HEK293 (cell line): ENCODE data around the gene MEAK7.

Experiments used
- CTCF ChIA-PET: fragments of 350-600 bp; formaldehyde crosslinking; extraction: SDS; loops from one replicate; lab custom pipeline; 2021; ENCODE audit warnings: antibody characterized with exemption; lab: Yijun Ruan, JAX
- POLR2A ChIA-PET: fragments of 300-600 bp; formaldehyde crosslinking; extraction: SDS; loops from one replicate; lab custom pipeline; 2020; ENCODE audit warnings: antibody characterized with exemption, inconsistent platforms; lab: Yijun Ruan, JAX
- H3K27ac ChIP-seq: fragments of 200-500 bp; sonication (Bioruptor generic); 2 replicates; pipeline ENCODE4 v1.5.1; 2014; ENCODE audit warnings: low read depth, low read length, control low read depth, inconsistent platforms; ENCODE audit errors: extremely low read depth
- H3K36me3 ChIP-seq, 2 experiments: fragments of 200-500 bp in 1 of 2; sonication (Bioruptor generic) in 1 of 2; 1 replicate in 1 of 2; 2 replicates in 1 of 2; pipeline ENCODE4 v1.5.1; 2014 to 2017; ENCODE audit warnings: inconsistent platforms in 2 of 2, low read length in 2 of 2; ENCODE audit not compliant: control insufficient read depth in 2 of 2, insufficient read depth in 1 of 2
- H3K4me1 ChIP-seq: fragments of 200-500 bp; sonication (Bioruptor generic); 2 replicates; pipeline ENCODE4 v1.5.1; 2014; ENCODE audit warnings: mild to moderate bottlenecking, low read length, inconsistent platforms; ENCODE audit not compliant: control insufficient read depth, insufficient read depth
- H3K4me3 ChIP-seq: 2 replicates; pipeline ENCODE4 v1.5.1; 2011; ENCODE audit warnings: low read depth, mild to moderate bottlenecking, control low read depth, low read length, moderate library complexity
- H3K9me3 ChIP-seq: fragments of 200-500 bp; sonication (Bioruptor generic); 2 replicates; pipeline ENCODE4 v1.5.1; 2014; ENCODE audit warnings: low read depth, low read length, inconsistent platforms; ENCODE audit not compliant: control insufficient read depth, insufficient read depth
- SCRT1 ChIP-seq: fragments of 450-650 bp; formaldehyde crosslinking; IDR thresholded peaks from 2 replicates; pipeline ENCODE4 v1.5.1; 2016; ENCODE audit warnings: missing biosample characterization, missing genetic modification characterization, borderline replicate concordance
- ZFP41 ChIP-seq: fragments of 450-650 bp; formaldehyde crosslinking; IDR thresholded peaks from 2 replicates; pipeline ENCODE4 v1.5.1; 2016; ENCODE audit warnings: missing biosample characterization, missing genetic modification characterization, borderline replicate concordance
- ZNF146 ChIP-seq: fragments of 450-650 bp; formaldehyde crosslinking; IDR thresholded peaks from 2 replicates; pipeline ENCODE4 v1.5.1; 2016; ENCODE audit warnings: missing biosample characterization, missing genetic modification characterization
- ZNF335 ChIP-seq: fragments of 450-650 bp; formaldehyde crosslinking; conservative IDR thresholded peaks from 2 replicates; pipeline ENCODE4 v1.5.1; 2016; ENCODE audit warnings: missing biosample characterization, missing genetic modification characterization
- ZNF37A ChIP-seq: fragments of 450-650 bp; IDR thresholded peaks from 2 replicates; pipeline ENCODE4 v1.5.1; 2018; ENCODE audit warnings: missing biosample characterization, missing genetic modification characterization
- ZNF514 ChIP-seq: fragments of 450-650 bp; formaldehyde crosslinking; IDR thresholded peaks from 2 replicates; pipeline ENCODE4 v1.5.1; 2016; ENCODE audit warnings: missing biosample characterization, missing genetic modification characterization
- ZNF544 ChIP-seq: fragments of 450-650 bp; formaldehyde crosslinking; IDR thresholded peaks from 2 replicates; pipeline ENCODE4 v1.5.0; 2017; ENCODE audit warnings: missing biosample characterization, missing genetic modification characterization
- ZNF558 ChIP-seq: fragments of 450-650 bp; formaldehyde crosslinking; IDR thresholded peaks from 2 replicates; pipeline ENCODE4 v1.5.1; 2016; ENCODE audit warnings: missing biosample characterization, missing genetic modification characterization
- ZNF561 ChIP-seq: fragments of 450-650 bp; IDR thresholded peaks from 2 replicates; pipeline ENCODE4 v1.5.1; 2018; ENCODE audit warnings: missing biosample characterization, missing genetic modification characterization, borderline replicate concordance
- ZNF600 ChIP-seq: fragments of 450-650 bp; formaldehyde crosslinking; IDR thresholded peaks from 2 replicates; pipeline ENCODE4 v1.5.1; 2016; ENCODE audit warnings: missing biosample characterization, missing genetic modification characterization
- ZNF624 ChIP-seq: fragments of 450-650 bp; formaldehyde crosslinking; IDR thresholded peaks from 2 replicates; pipeline ENCODE4 v1.5.1; 2017; ENCODE audit warnings: missing biosample characterization, missing genetic modification characterization
- ZNF701 ChIP-seq: fragments of 450-650 bp; formaldehyde crosslinking; IDR thresholded peaks from 2 replicates; pipeline ENCODE4 v1.5.1; 2016; ENCODE audit warnings: missing biosample characterization, missing genetic modification characterization
- TF ChIP-seq, protein P1 (sequence below): fragments of 450-650 bp; formaldehyde crosslinking; conservative IDR thresholded peaks from 2 replicates; pipeline ENCODE4 v1.5.1; 2016; ENCODE audit warnings: low read depth, missing biosample characterization, missing genetic modification characterization
- TF ChIP-seq, protein P2 (sequence below): fragments of 450-650 bp; formaldehyde crosslinking; IDR thresholded peaks from 2 replicates; pipeline ENCODE4 v1.5.1; 2016; ENCODE audit warnings: missing biosample characterization, missing genetic modification characterization
- TF ChIP-seq, protein P3 (sequence below): fragments of 450-650 bp; formaldehyde crosslinking; IDR thresholded peaks from 2 replicates; pipeline ENCODE4 v1.5.1; 2016; ENCODE audit warnings: missing biosample characterization, missing genetic modification characterization, borderline replicate concordance
- TF ChIP-seq, protein P4 (sequence below): fragments of 450-650 bp; formaldehyde crosslinking; IDR thresholded peaks from 2 replicates; pipeline ENCODE4 v1.5.1; 2016; ENCODE audit warnings: missing biosample characterization, missing genetic modification characterization
- TF ChIP-seq, protein P5 (sequence below): fragments of 450-650 bp; formaldehyde crosslinking; IDR thresholded peaks from 2 replicates; pipeline ENCODE4 v1.5.1; 2016; ENCODE audit warnings: missing biosample characterization, missing genetic modification characterization
- TF ChIP-seq, protein P6 (sequence below): sonication (generic); formaldehyde crosslinking; IDR thresholded peaks from 2 replicates; pipeline ENCODE4 v1.8.1; 2022; ENCODE audit warnings: mild to moderate bottlenecking, moderate library complexity, missing genetic modification reagents

The MEAK7 gene

DNA sequence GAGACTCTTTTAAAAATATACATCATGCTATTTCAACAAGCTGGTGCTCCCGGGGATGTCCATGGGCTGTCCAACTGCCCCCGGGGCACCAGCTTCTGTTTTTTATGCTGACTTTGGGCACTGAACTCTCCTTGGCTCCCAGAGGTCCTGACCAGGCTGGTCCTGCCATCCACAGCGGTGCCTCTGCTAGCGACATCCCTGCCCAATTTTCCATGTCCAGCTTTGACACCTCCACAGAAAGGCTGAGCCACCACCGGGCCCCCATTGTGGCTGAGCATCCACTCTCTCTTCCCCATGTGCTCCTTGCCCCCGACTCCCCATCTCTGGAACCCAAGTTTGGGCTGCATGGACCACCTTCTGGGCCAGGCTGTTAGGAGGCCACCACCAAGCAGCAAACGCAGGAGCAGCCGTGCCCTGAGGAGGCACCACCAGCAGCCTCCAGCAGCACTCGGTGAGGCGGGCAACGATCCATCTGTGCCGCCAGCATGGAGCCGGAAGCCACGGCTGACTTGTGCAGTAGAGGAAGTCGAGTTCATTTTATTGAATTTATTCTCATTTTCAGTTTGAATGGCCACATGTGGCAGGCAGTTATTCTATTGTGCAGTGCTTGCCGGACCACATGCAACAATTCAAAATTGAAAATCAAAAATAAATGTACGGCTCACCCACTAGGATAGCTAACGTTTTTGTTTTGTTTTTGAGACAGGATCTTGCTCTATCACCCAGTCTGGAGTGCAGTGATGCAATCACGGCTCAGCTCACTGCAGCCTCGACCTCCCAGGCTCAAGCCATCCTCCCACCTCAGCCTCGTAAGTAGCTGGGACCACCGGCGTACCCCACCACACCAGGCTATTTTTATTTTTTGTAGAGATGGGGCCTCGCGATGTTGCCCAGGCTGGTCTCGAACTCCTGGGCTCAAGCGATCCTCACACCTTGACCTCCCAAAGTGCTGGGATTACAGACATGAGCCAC is 2.8 kb upstream of the MEAK7 start:
- Histone ChIP-seq H3K27ac (no peak overlapping the region), H3K36me3 (peaks cover 0 to 1% of the 10 kb centered on the region in 2 experiments; a peak in 2 of 3 replicates), H3K9me3 (no peaks in the 10 kb centered on the region), H3K4me3 (no peak overlapping the region), H3K4me1 (peaks cover 10% of the 10 kb centered on the region)
- TF ChIP-seq ZNF624 (tag by site-specific recombination) (no peak), ZNF335 (tag by site-specific recombination) (no peak; the same call in 1 of the 2 replicates), ZNF701 (tag by site-specific recombination) (no peak), ZNF561 (tag by site-specific recombination) (no peak), ZNF146 (no peak)
- TF ChIP-seq, protein P1, sequence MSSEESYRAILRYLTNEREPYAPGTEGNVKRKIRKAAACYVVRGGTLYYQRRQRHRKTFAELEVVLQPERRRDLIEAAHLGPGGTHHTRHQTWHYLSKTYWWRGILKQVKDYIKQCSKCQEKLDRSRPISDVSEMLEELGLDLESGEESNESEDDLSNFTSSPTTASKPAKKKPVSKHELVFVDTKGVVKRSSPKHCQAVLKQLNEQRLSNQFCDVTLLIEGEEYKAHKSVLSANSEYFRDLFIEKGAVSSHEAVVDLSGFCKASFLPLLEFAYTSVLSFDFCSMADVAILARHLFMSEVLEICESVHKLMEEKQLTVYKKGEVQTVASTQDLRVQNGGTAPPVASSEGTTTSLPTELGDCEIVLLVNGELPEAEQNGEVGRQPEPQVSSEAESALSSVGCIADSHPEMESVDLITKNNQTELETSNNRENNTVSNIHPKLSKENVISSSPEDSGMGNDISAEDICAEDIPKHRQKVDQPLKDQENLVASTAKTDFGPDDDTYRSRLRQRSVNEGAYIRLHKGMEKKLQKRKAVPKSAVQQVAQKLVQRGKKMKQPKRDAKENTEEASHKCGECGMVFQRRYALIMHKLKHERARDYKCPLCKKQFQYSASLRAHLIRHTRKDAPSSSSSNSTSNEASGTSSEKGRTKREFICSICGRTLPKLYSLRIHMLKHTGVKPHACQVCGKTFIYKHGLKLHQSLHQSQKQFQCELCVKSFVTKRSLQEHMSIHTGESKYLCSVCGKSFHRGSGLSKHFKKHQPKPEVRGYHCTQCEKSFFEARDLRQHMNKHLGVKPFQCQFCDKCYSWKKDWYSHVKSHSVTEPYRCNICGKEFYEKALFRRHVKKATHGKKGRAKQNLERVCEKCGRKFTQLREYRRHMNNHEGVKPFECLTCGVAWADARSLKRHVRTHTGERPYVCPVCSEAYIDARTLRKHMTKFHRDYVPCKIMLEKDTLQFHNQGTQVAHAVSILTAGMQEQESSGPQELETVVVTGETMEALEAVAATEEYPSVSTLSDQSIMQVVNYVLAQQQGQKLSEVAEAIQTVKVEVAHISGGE (tag by site-specific recombination) = no peak
- TF ChIP-seq, protein P2, sequence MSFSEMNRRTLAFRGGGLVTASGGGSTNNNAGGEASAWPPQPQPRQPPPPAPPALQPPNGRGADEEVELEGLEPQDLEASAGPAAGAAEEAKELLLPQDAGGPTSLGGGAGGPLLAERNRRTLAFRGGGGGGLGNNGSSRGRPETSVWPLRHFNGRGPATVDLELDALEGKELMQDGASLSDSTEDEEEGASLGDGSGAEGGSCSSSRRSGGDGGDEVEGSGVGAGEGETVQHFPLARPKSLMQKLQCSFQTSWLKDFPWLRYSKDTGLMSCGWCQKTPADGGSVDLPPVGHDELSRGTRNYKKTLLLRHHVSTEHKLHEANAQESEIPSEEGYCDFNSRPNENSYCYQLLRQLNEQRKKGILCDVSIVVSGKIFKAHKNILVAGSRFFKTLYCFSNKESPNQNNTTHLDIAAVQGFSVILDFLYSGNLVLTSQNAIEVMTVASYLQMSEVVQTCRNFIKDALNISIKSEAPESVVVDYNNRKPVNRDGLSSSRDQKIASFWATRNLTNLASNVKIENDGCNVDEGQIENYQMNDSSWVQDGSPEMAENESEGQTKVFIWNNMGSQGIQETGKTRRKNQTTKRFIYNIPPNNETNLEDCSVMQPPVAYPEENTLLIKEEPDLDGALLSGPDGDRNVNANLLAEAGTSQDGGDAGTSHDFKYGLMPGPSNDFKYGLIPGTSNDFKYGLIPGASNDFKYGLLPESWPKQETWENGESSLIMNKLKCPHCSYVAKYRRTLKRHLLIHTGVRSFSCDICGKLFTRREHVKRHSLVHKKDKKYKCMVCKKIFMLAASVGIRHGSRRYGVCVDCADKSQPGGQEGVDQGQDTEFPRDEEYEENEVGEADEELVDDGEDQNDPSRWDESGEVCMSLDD (tag by site-specific recombination) = no peak
- CTCF ChIA-PET = interaction anchor here (0.7 to 12.1 kb wide), 26 partner anchors 9 to 512 kb away, joined by 3 to 137 read pairs (median 4); partner anchors contain the start of gene COTL1
- POLR2A ChIA-PET = no interaction called here

DNA sequence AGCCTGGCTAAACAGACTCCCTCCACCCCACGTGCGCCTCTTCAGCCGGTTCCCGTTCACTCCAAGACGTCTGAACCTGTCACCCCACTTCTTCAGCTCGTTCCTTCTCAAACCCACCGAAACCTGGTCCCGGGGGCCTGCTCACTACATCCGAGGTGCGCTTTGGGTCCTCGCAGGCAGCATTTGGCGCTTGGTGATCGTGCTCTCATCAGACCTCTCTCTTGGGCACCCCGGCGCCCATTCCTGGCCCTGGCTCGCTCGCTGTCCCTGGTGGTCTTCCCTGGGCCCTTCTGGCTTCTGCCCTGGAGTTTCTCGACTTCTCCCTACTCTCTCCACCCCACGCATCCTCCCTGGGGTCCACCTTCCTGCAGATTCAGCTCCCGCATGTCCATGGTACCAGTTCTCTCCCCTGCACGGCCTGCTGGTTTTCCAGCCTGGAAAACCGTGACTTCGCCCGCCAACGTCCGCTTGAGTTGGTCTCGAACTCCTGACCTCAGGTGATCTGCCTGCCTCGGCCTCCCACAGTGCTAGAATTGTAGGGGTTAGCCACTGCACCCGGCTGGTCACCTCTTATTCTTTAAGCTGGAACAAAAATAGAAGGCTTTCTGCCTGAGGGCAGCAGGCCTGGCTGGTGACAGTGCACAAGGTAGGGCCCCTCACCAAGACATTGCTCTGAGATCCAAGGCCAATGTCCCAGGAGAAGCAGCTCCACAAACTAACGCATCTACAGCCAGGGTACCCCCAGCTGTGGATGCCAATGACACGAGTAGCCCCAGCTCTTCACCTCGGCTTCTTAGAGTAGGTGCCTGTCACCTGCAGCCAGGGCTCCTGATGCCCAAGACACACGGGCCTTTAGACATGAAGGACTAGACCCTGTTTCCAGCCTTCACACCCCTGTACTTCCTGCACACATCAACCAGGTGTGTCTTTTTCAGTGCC is 1.1 kb upstream of the MEAK7 start:
- ChIA-PET CTCF (interaction anchor here (0.6 to 12.1 kb wide), 34 partner anchors 7 to 1060 kb away, joined by 3 to 137 read pairs (median 4); partner anchors contain the start of gene COTL1), POLR2A (interaction anchor here (0.5 to 1.1 kb wide), 2 partner anchors 248 to 318 kb away, joined by 3 read pairs; no protein-coding TSS in a partner anchor)
- H3K9me3 ChIP-seq = no peaks in the 10 kb centered on the region
- H3K4me1 ChIP-seq = peaks cover 10% of the 10 kb centered on the region
- peak overlapping the region; percentile 42; the same call in 1 of the 2 replicates for H3K27ac ChIP-seq
- peaks cover 0 to 5% of the 10 kb centered on the region in 2 experiments; a peak in 2 of 3 replicates for H3K36me3 ChIP-seq
- H3K4me3 ChIP-seq = no peak overlapping the region
- TF ChIP-seq, protein P3, sequence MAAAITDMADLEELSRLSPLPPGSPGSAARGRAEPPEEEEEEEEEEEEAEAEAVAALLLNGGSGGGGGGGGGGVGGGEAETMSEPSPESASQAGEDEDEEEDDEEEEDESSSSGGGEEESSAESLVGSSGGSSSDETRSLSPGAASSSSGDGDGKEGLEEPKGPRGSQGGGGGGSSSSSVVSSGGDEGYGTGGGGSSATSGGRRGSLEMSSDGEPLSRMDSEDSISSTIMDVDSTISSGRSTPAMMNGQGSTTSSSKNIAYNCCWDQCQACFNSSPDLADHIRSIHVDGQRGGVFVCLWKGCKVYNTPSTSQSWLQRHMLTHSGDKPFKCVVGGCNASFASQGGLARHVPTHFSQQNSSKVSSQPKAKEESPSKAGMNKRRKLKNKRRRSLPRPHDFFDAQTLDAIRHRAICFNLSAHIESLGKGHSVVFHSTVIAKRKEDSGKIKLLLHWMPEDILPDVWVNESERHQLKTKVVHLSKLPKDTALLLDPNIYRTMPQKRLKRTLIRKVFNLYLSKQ (tag by site-specific recombination) = no peak
- TF ChIP-seq, protein P4, sequence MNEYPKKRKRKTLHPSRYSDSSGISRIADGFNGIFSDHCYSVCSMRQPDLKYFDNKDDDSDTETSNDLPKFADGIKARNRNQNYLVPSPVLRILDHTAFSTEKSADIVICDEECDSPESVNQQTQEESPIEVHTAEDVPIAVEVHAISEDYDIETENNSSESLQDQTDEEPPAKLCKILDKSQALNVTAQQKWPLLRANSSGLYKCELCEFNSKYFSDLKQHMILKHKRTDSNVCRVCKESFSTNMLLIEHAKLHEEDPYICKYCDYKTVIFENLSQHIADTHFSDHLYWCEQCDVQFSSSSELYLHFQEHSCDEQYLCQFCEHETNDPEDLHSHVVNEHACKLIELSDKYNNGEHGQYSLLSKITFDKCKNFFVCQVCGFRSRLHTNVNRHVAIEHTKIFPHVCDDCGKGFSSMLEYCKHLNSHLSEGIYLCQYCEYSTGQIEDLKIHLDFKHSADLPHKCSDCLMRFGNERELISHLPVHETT (tag by site-specific recombination) = no peak
- no peak for TF ChIP-seq ZNF600
- TF ChIP-seq ZNF514 (tag by site-specific recombination) = no peak
- TF ChIP-seq SCRT1 (tag by site-specific recombination) = no peak
- TF ChIP-seq, protein P5, sequence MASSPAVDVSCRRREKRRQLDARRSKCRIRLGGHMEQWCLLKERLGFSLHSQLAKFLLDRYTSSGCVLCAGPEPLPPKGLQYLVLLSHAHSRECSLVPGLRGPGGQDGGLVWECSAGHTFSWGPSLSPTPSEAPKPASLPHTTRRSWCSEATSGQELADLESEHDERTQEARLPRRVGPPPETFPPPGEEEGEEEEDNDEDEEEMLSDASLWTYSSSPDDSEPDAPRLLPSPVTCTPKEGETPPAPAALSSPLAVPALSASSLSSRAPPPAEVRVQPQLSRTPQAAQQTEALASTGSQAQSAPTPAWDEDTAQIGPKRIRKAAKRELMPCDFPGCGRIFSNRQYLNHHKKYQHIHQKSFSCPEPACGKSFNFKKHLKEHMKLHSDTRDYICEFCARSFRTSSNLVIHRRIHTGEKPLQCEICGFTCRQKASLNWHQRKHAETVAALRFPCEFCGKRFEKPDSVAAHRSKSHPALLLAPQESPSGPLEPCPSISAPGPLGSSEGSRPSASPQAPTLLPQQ (tag by site-specific recombination) = no peak
- TF ChIP-seq, protein P6, sequence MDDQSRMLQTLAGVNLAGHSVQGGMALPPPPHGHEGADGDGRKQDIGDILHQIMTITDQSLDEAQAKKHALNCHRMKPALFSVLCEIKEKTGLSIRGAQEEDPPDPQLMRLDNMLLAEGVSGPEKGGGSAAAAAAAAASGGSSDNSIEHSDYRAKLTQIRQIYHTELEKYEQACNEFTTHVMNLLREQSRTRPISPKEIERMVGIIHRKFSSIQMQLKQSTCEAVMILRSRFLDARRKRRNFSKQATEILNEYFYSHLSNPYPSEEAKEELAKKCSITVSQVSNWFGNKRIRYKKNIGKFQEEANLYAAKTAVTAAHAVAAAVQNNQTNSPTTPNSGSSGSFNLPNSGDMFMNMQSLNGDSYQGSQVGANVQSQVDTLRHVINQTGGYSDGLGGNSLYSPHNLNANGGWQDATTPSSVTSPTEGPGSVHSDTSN (CRISPR knock-in tag) = no peak
- TF ChIP-seq ZNF37A = no peak
- TF ChIP-seq ZFP41 = no peak
- no peak for TF ChIP-seq ZNF544 (tag by site-specific recombination)
- no peak for TF ChIP-seq ZNF558
